GM23248 (cell line): ENCODE results near the gene ZNF184.

Experiments
- EZH2 ChIP-seq: fragments of 200-600 bp; sonication (generic); IDR thresholded peaks from 2 replicates; pipeline ENCODE4 v1.6.1; 2018; ENCODE audit warnings: antibody characterized with exemption, mild to moderate bottlenecking; ENCODE audit not compliant: insufficient read depth, poor library complexity, severe bottlenecking
- EZH2phosphoT487 ChIP-seq: fragments of 200-600 bp; sonication (generic); IDR thresholded peaks from 2 replicates; pipeline ENCODE4 v1.6.1; 2018; ENCODE audit warnings: antibody characterized with exemption, moderate library complexity, mild to moderate bottlenecking, low read depth; ENCODE audit not compliant: insufficient read depth

- TF ChIP-seq EZH2 (no peak), EZH2phosphoT487 (no peak)
These were observed 3.2 kb upstream of the ZNF184 start for GRCh38 chr6:27476090-27476489.
